SU-DHL-6 (cell line): ENCODE measurements around the gene INPP4A.

ENCODE experiments used
- CTCF ChIP-seq: fragments of 200-600 bp; sonication (generic); IDR thresholded peaks from one replicate; pipeline ENCODE4 v1.5.1; 2017; ENCODE audit warnings: antibody characterized with exemption, mild to moderate bottlenecking, low read length, moderate library complexity; ENCODE audit not compliant: insufficient read depth, poor library complexity, severe bottlenecking
- EZH2phosphoT487 ChIP-seq: fragments of 200-600 bp; sonication (generic), shearing (Covaris generic); conservative IDR thresholded peaks from 2 replicates; pipeline ENCODE4 v1.6.1; 2018; ENCODE audit warnings: mild to moderate bottlenecking, antibody characterized with exemption, low read length, moderate library complexity, mixed read lengths

- no peak for TF ChIP-seq CTCF
- TF ChIP-seq EZH2phosphoT487 = no peak
Measured at GRCh38 chr2:98571796-98572195, 127.1 kb downstream of the INPP4A start.
